Natural killer cell (primary cell): ENCODE data around the gene KRT83. TPM values are rescaled to one million over a fixed set of nuclear protein-coding genes. Genes with fewer than 3 reads are reported as not detected.

Experiments used
- ATAC-seq, 3 donors: fragments of 150-1000 bp in 2 of 3; fragments of 200-7000 bp in 1 of 3; cut with Tn5 transposase; 1 replicate in 1 of 3; 2 replicates in 2 of 3; pipeline ENCODE4 v1.10.0; 2021; ENCODE audit warnings: mild to moderate bottlenecking in 2 of 3, moderate library complexity in 2 of 3
- DNase-seq, 2 donors: peaks; one replicate each; pipeline versions ENCODE4 v3.0.0 to v3.0.0-alpha.2; 2013 to 2021; ENCODE audit warnings: mixed read lengths in 1 of 2
- H3K27ac ChIP-seq: one replicate; pipeline ENCODE4 v1.5.1; 2013; ENCODE audit warnings: mild to moderate bottlenecking, low read length
- H3K27me3 ChIP-seq: one replicate; pipeline ENCODE4 v1.6.1; 2013; ENCODE audit warnings: low read length; ENCODE audit not compliant: control insufficient read depth, insufficient read depth
- H3K36me3 ChIP-seq: one replicate; pipeline ENCODE4 v1.6.1; 2013; ENCODE audit warnings: low read length; ENCODE audit not compliant: control insufficient read depth, insufficient read depth
- H3K4me1 ChIP-seq: one replicate; pipeline ENCODE4 v1.6.1; 2013; ENCODE audit warnings: low read length; ENCODE audit not compliant: control insufficient read depth, insufficient read depth
- H3K4me3 ChIP-seq: one replicate; pipeline ENCODE4 v1.5.1; 2013; ENCODE audit warnings: low read length
- H3K9me3 ChIP-seq: one replicate; pipeline ENCODE4 v1.6.1; 2013; ENCODE audit warnings: low read length; ENCODE audit not compliant: control insufficient read depth, insufficient read depth
- H3K27ac Mint-ChIP-seq, 2 donors: one replicate each; pipeline ENCODE4 v1.8.0; 2022; ENCODE audit warnings: mild to moderate bottlenecking in 2 of 2, mixed read lengths in 2 of 2, moderate library complexity in 1 of 2
- H3K27me3 Mint-ChIP-seq, 2 donors: one replicate each; pipeline ENCODE4 v1.8.0; 2022; ENCODE audit warnings: low read depth in 2 of 2, mixed read lengths in 2 of 2
- H3K36me3 Mint-ChIP-seq: one replicate; pipeline ENCODE4 v1.8.0; 2022; ENCODE audit warnings: mixed read lengths
- H3K4me1 Mint-ChIP-seq, 2 donors: one replicate each; pipeline ENCODE4 v1.8.0; 2022; ENCODE audit warnings: mixed read lengths in 2 of 2
- H3K4me3 Mint-ChIP-seq: one replicate; pipeline ENCODE4 v1.8.0; 2022; ENCODE audit warnings: mild to moderate bottlenecking, moderate library complexity, mixed read lengths
- H3K9me3 Mint-ChIP-seq, 2 donors: one replicate each; pipeline ENCODE4 v1.8.0; 2022; ENCODE audit warnings: mixed read lengths in 2 of 2
- WGBS: methylation state at CpG from one replicate; pipeline ENCODE4 v1.1.7; 2013; ENCODE audit warnings: missing lambda C conversion rate; ENCODE audit not compliant: insufficient coverage; 5-methylcytosine and 5-hydroxymethylcytosine counted together
- intact Hi-C: fragments of 100-400 bp; cut with micrococcal nuclease; formaldehyde crosslinking; loops from one replicate; pipeline ENCODE4 v1.14.2; 2022
- total RNA-seq, 4 donors: library from RNA; stranded (reverse); fragments of 120-200 nt in 1 of 4; gene quantifications; one replicate each; pipeline versions ENCODE4 v1.2.3 to v1.2.4, GENCODE V29; 2013 to 2022
- TF ChIP-seq, protein P1 (sequence below): fragments of 200-600 bp; IDR thresholded peaks from one replicate; pipeline ENCODE4 v1.8.0; 2022; ENCODE audit warnings: antibody characterized with exemption

The KRT83 gene
- total RNA-seq, 3 donors from 2014 or later (not counting 1 experiment from before 2014, with no cell fraction given) = not detected

- no peak for ATAC-seq
- H3K4me3 Mint-ChIP-seq = no peak overlapping the region
- no peak overlapping the region for H3K4me3 ChIP-seq
- no peaks in the 10 kb centered on the region for H3K36me3 Mint-ChIP-seq
- H3K27me3 ChIP-seq = peaks cover 23% of the 10 kb centered on the region
- H3K27me3 Mint-ChIP-seq = peaks cover 50 to 64% of the 10 kb centered on the region in 2 donors
- no peaks in the 10 kb centered on the region for H3K36me3 ChIP-seq
- H3K27ac Mint-ChIP-seq = no peak overlapping the region
- peaks cover 33% of the 10 kb centered on the region for H3K4me1 ChIP-seq
- H3K9me3 ChIP-seq = no peaks in the 10 kb centered on the region
- WGBS = 95% methylated on average over 5 of the region's 7 CpGs
- DNase-seq = no peak
- peaks cover 30 to 40% of the 10 kb centered on the region in 2 donors for H3K4me1 Mint-ChIP-seq
- intact Hi-C loops = no loop called here
- TF ChIP-seq, protein P1, sequence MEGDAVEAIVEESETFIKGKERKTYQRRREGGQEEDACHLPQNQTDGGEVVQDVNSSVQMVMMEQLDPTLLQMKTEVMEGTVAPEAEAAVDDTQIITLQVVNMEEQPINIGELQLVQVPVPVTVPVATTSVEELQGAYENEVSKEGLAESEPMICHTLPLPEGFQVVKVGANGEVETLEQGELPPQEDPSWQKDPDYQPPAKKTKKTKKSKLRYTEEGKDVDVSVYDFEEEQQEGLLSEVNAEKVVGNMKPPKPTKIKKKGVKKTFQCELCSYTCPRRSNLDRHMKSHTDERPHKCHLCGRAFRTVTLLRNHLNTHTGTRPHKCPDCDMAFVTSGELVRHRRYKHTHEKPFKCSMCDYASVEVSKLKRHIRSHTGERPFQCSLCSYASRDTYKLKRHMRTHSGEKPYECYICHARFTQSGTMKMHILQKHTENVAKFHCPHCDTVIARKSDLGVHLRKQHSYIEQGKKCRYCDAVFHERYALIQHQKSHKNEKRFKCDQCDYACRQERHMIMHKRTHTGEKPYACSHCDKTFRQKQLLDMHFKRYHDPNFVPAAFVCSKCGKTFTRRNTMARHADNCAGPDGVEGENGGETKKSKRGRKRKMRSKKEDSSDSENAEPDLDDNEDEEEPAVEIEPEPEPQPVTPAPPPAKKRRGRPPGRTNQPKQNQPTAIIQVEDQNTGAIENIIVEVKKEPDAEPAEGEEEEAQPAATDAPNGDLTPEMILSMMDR = no peak
- no peak overlapping the region for H3K27ac ChIP-seq
- H3K9me3 Mint-ChIP-seq = no peaks in the 10 kb centered on the region
These were observed 42.9 kb upstream of the KRT83 start for GRCh38 chr12:52364061-52364460.

GRCh38 chr12:52363111-52363679 is 42.0 kb upstream of the KRT83 start:
- Histone ChIP-seq H3K27ac (no peak overlapping the region), H3K4me1 (peaks cover 41% of the 10 kb centered on the region), H3K4me3 (no peak overlapping the region), H3K36me3 (no peaks in the 10 kb centered on the region), H3K9me3 (no peaks in the 10 kb centered on the region), H3K27me3 (peaks cover 19% of the 10 kb centered on the region)
- intact Hi-C loops = no loop called here
- TF ChIP-seq, protein P1 = no peak
- Mint-ChIP-seq H3K9me3 (no peaks in the 10 kb centered on the region), H3K4me1 (peaks cover 39 to 44% of the 10 kb centered on the region in 2 donors), H3K27ac (no peak overlapping the region), H3K4me3 (no peak overlapping the region), H3K36me3 (no peaks in the 10 kb centered on the region), H3K27me3 (peaks cover 49 to 67% of the 10 kb centered on the region in 2 donors)
- WGBS = 94% methylated on average over 12 of the region's 12 CpGs
- ATAC-seq (no peak), DNase-seq (no peak)

GRCh38 chr12:52362118-52362726 is 41.0 kb upstream of the KRT83 start:
- no peak for DNase-seq
- Mint-ChIP-seq H3K4me1 (peaks cover 40 to 44% of the 10 kb centered on the region in 2 donors), H3K27ac (no peak overlapping the region), H3K27me3 (peaks cover 56 to 69% of the 10 kb centered on the region in 2 donors), H3K36me3 (no peaks in the 10 kb centered on the region), H3K9me3 (no peaks in the 10 kb centered on the region), H3K4me3 (no peak overlapping the region)
- 93% methylated on average over 11 of the region's 11 CpGs for WGBS
- no peak overlapping the region for H3K27ac ChIP-seq
- no peak for ATAC-seq
- TF ChIP-seq, protein P1 = no peak
- H3K27me3 ChIP-seq = peaks cover 25% of the 10 kb centered on the region
- H3K9me3 ChIP-seq = no peaks in the 10 kb centered on the region
- intact Hi-C loops = no loop called here
- H3K36me3 ChIP-seq = no peaks in the 10 kb centered on the region
- H3K4me3 ChIP-seq = no peak overlapping the region
- H3K4me1 ChIP-seq = peaks cover 44% of the 10 kb centered on the region
